Colonic mucosa (tissue), 4 donors: ENCODE data around the gene VPS8. TPM values are rescaled to one million over a fixed set of nuclear protein-coding genes. Genes with fewer than 3 reads are reported as not detected.
A peak's percentile ranks its signal among the peaks of the same experiment; 100 is the strongest.

ENCODE experiments used
- DNase-seq: peaks from one replicate; pipeline ENCODE4 v3.0.0-alpha.2; 2020
- H3K27ac ChIP-seq: fragments of 200-600 bp; one replicate; pipeline ENCODE4 v1.8.0; 2021
- H3K27me3 ChIP-seq: fragments of 200-600 bp; one replicate; pipeline ENCODE4 v1.8.0; 2021
- H3K36me3 ChIP-seq: fragments of 200-600 bp; one replicate; pipeline ENCODE4 v1.8.0; 2021
- H3K4me1 ChIP-seq: fragments of 200-600 bp; one replicate; pipeline ENCODE4 v1.8.0; 2021; ENCODE audit warnings: mild to moderate bottlenecking
- H3K4me3 ChIP-seq: fragments of 200-600 bp; one replicate; pipeline ENCODE4 v1.8.0; 2021
- H3K9ac ChIP-seq, 2 donors: one replicate each; pipeline ENCODE4 v1.7.0; 2013; ENCODE audit warnings: control low read depth in 2 of 2, low read depth in 2 of 2, low read length in 2 of 2
- H3K9me3 ChIP-seq: fragments of 200-600 bp; one replicate; pipeline ENCODE4 v1.8.0; 2021
- intact Hi-C: fragments of 100-400 bp; cut with DNase I; formaldehyde crosslinking; loops from one replicate; pipeline ENCODE4 v1.14.1; 2022
- total RNA-seq, 2 donors: library from RNA; stranded (reverse); fragmentation: NEBNext Ultra II Directional in 1 of 2; extraction: Animal tissue kit (Norgen Biotek cat#: 25700) in 1 of 2; gene quantifications; one replicate each; pipeline ENCODE4 v1.2.1, GENCODE V29; 2021
- TF ChIP-seq, protein P1 (sequence below): fragments of 200-600 bp; IDR thresholded peaks from one replicate; pipeline ENCODE4 v1.8.0; 2022; ENCODE audit warnings: antibody characterized with exemption, mild to moderate bottlenecking
- donor health status: healthy.
- donor health status: DM: no; HTN: no; CAD: no.
- donor health status: DM: no; HTN: no; CAD: no.

VPS8 gene
- total RNA-seq, 2 donors from 2014 or later, result 43.7 to 54.8 TPM

DNA sequence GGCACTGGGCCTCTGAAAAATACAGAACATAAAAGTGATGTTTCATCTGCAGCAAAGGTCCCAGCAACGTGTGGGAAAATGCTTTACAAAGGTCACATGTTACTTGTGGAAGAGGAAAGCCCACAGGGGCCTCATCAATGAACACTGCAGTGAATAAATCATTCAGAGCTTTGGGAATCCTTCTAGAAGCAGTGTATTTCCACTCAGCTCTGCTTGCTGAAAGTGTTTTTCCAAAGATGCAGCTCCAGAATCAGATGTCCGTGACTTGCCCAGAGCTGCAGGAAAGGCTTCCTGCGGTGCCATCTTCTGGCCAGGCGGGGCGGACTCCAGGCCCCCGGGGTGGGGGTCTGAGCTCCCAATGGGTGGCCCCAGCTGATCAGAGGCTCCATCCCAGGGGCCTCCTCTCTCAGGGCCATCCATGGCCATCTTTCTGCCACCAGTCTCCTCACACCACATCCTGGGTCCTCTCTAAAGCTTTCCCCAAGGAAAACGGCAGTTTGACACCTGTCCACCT, 259.4 kb downstream of the VPS8 start:
- H3K4me1 ChIP-seq, result peaks cover 13% of the 10 kb centered on the region
- H3K36me3 ChIP-seq, result no peaks in the 10 kb centered on the region
- no peak overlapping the region for H3K27ac ChIP-seq
- TF ChIP-seq, protein P1, sequence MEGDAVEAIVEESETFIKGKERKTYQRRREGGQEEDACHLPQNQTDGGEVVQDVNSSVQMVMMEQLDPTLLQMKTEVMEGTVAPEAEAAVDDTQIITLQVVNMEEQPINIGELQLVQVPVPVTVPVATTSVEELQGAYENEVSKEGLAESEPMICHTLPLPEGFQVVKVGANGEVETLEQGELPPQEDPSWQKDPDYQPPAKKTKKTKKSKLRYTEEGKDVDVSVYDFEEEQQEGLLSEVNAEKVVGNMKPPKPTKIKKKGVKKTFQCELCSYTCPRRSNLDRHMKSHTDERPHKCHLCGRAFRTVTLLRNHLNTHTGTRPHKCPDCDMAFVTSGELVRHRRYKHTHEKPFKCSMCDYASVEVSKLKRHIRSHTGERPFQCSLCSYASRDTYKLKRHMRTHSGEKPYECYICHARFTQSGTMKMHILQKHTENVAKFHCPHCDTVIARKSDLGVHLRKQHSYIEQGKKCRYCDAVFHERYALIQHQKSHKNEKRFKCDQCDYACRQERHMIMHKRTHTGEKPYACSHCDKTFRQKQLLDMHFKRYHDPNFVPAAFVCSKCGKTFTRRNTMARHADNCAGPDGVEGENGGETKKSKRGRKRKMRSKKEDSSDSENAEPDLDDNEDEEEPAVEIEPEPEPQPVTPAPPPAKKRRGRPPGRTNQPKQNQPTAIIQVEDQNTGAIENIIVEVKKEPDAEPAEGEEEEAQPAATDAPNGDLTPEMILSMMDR, result no peak
- no peak overlapping the region for H3K4me3 ChIP-seq
- intact Hi-C loops, result loop anchor here (5.0 kb wide), 1 partner anchor 106 kb away; no protein-coding TSS in a partner anchor
- no peaks in the 10 kb centered on the region for H3K27me3 ChIP-seq
- no peak overlapping the region for H3K9ac ChIP-seq
- no peak for DNase-seq
- no peaks in the 10 kb centered on the region for H3K9me3 ChIP-seq

DNA sequence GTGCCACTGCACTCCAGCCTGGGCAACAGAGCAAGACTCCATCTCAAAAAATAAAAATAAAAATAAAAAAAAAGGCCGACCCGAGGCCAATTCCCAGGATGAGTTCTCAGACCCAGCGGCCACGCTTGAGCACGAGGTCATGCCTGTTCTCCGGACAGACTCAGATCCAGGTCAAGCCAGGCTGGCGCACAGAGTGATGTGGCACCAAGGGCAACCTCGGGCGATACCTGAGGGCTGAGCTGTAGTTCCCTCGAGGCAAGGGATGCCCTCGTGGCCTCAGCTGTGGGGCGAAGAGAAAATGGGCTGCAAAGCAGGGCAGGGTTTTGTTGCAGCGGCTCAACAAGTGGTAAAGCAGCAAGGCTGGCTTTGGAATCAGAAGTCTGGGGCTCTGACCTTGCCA, 263.6 kb downstream of the VPS8 start:
- Histone ChIP-seq H3K4me1 (peaks cover under 1% of the 10 kb centered on the region), H3K4me3 (no peak overlapping the region), H3K27me3 (no peaks in the 10 kb centered on the region), H3K36me3 (no peaks in the 10 kb centered on the region), H3K9me3 (no peaks in the 10 kb centered on the region), H3K27ac (no peak overlapping the region), H3K9ac (no peak overlapping the region)
- intact Hi-C loops, result no loop called here
- DNase-seq, result no peak
- TF ChIP-seq, protein P1, result no peak

DNA sequence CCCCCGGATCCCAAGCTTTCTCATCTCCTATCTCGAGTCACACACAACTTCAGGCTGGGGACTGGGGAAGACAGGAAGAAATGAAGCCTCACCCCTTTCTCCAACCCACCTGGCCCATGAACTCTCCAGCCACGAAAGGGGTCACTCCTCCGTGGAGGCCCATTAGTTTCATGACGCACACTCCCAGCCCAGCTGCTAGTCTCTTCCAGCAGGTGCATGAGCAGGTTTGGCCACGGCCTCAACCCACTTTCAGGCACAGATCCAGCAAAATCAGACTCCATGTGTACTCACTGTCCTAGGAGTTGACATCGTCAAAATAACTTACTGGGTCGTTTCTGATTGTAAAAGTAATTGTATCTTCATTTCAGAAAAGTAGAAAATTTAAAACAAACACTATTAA, 264.3 kb downstream of the VPS8 start:
- Histone ChIP-seq H3K36me3 (no peaks in the 10 kb centered on the region), H3K9ac (no peak overlapping the region), H3K9me3 (no peaks in the 10 kb centered on the region), H3K27ac (no peak overlapping the region), H3K4me3 (no peak overlapping the region), H3K4me1 (no peaks in the 10 kb centered on the region), H3K27me3 (no peaks in the 10 kb centered on the region)
- TF ChIP-seq, protein P1, result no peak
- intact Hi-C loops, result no loop called here
- peak; percentile 29 for DNase-seq

DNA sequence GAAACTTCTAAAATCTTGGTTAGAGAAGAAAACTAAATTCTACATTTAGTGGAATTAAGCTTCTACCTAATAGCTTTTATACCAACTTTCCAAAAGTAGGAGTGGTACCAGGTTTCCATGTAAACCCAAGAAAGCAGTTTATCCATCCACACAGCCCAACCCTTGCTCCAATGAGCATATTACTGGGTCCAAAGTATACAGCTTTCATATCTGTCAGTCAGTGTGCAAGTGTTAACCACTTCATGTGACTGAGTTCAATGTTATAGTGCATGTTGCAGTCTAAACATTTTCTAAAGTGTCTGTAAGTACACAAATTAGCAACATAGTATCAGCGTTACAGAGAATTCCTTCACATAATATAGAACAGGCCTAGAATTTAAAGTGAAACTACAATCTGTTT, 267.7 kb downstream of the VPS8 start:
- Histone ChIP-seq H3K4me3 (no peak overlapping the region), H3K27ac (no peak overlapping the region), H3K9me3 (no peaks in the 10 kb centered on the region), H3K9ac (no peak overlapping the region), H3K36me3 (no peaks in the 10 kb centered on the region), H3K4me1 (no peaks in the 10 kb centered on the region), H3K27me3 (no peaks in the 10 kb centered on the region)
- DNase-seq, result no peak
- TF ChIP-seq, protein P1, result no peak
- intact Hi-C loops, result no loop called here

DNA sequence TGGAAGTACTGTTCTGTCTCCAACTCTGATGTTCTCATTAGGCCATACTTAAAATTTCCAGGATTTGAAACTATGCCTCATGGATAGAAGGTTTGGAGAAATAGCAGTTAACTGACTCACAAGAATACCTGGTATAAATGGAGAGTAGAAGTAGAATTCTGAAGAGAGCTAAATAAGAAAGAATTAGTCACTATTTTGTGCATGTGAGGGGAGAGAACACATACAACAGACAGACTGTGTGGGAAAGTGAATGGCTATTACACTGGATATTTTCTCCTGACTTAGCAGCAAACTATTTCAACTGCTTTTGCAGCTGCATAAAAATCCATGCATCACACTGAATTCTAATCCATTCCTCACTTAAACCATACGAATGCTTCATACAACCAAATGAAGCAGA, 269.6 kb downstream of the VPS8 start:
- Histone ChIP-seq H3K4me3 (no peak overlapping the region), H3K4me1 (no peaks in the 10 kb centered on the region), H3K36me3 (no peaks in the 10 kb centered on the region), H3K9ac (no peak overlapping the region), H3K9me3 (no peaks in the 10 kb centered on the region), H3K27ac (no peak overlapping the region), H3K27me3 (no peaks in the 10 kb centered on the region)
- DNase-seq, result no peak
- intact Hi-C loops, result no loop called here
- TF ChIP-seq, protein P1, result no peak
